Endodermal cell (in vitro differentiated cells): Measurements from ENCODE around the gene NSFL1C. TPM values are rescaled to one million over a fixed set of nuclear protein-coding genes. Genes with fewer than 3 reads are reported as not detected.

Experiments
- DNase-seq: peaks from one replicate; pipeline ENCODE4 v3.0.0-alpha.2; 2017
- H3K27ac ChIP-seq: 2 replicates; pipeline ENCODE4 v1.5.1; 2013; ENCODE audit warnings: mild to moderate bottlenecking, low read depth, low read length, moderate library complexity
- H3K27me3 ChIP-seq: 2 replicates; pipeline ENCODE4 v1.6.1; 2013; ENCODE audit warnings: mild to moderate bottlenecking, low read length, moderate library complexity; ENCODE audit not compliant: insufficient read depth, control insufficient read depth, poor library complexity, severe bottlenecking
- H3K36me3 ChIP-seq: 2 replicates; pipeline ENCODE4 v1.7.0; 2013; ENCODE audit warnings: mild to moderate bottlenecking, low read length, moderate library complexity; ENCODE audit not compliant: control insufficient read depth, insufficient read depth
- H3K4me1 ChIP-seq: one replicate; pipeline ENCODE4 v1.7.0; 2013; ENCODE audit warnings: low read length; ENCODE audit not compliant: control insufficient read depth, insufficient read depth
- H3K4me3 ChIP-seq: 2 replicates; pipeline ENCODE4 v1.5.1; 2013; ENCODE audit warnings: mild to moderate bottlenecking, low read length, moderate library complexity
- H3K9ac ChIP-seq: 2 replicates; pipeline ENCODE4 v1.6.1; 2013; ENCODE audit warnings: mild to moderate bottlenecking, low read length, moderate library complexity; ENCODE audit not compliant: poor library complexity, severe bottlenecking; ENCODE audit errors: extremely low read depth
- H3K9me3 ChIP-seq: 2 replicates; pipeline ENCODE4 v1.6.1; 2013; ENCODE audit warnings: mild to moderate bottlenecking, low read length, moderate library complexity; ENCODE audit not compliant: control insufficient read depth
- H3K27ac Mint-ChIP-seq: 2 replicates; pipeline ENCODE4 v1.8.0; 2020; ENCODE audit warnings: mixed read lengths
- H3K27me3 Mint-ChIP-seq: 2 replicates; pipeline ENCODE4 v1.8.0; 2021; ENCODE audit warnings: mild to moderate bottlenecking, mixed read lengths; ENCODE audit not compliant: insufficient read depth
- H3K36me3 Mint-ChIP-seq: 2 replicates; pipeline ENCODE4 v1.8.0; 2020; ENCODE audit warnings: low read depth, mixed read lengths
- H3K4me1 Mint-ChIP-seq: 2 replicates; pipeline ENCODE4 v1.8.0; 2020; ENCODE audit warnings: mixed read lengths
- H3K4me3 Mint-ChIP-seq: 2 replicates; pipeline ENCODE4 v1.8.0; 2020; ENCODE audit warnings: mild to moderate bottlenecking, moderate library complexity, mixed read lengths
- H3K9me3 Mint-ChIP-seq: 2 replicates; pipeline ENCODE4 v1.8.0; 2020; ENCODE audit warnings: mild to moderate bottlenecking, mixed read lengths
- CTCF ChIP-seq: fragments of 200-600 bp; sonication (generic); conservative IDR thresholded peaks from 2 replicates; pipeline ENCODE4 v1.5.0; 2021; ENCODE audit warnings: antibody characterized with exemption, mild to moderate bottlenecking
- WGBS, 2 experiments: methylation state at CpG; one replicate each; pipeline versions ENCODE4 v1.1.5 to v1.1.7; 2013; ENCODE audit warnings: missing lambda C conversion rate in 2 of 2, mixed read lengths in 1 of 2; ENCODE audit not compliant: insufficient coverage in 1 of 2, insufficient read length in 1 of 2; 5-methylcytosine and 5-hydroxymethylcytosine counted together
- total RNA-seq, 2 donors: library from RNA; stranded (reverse); fragmentation: NEBNext Ultra II Directional in 1 of 2; extraction: Animal tissue kit (Norgen Biotek cat#: 25700) in 1 of 2; gene quantifications; 2 replicates in 1 of 2; 3 replicates in 1 of 2; pipeline ENCODE4 v1.2.1, GENCODE V29; 2021

NSFL1C gene
- total RNA-seq, 2 donors from 2014 or later, result 90.9 to 117 TPM

DNA sequence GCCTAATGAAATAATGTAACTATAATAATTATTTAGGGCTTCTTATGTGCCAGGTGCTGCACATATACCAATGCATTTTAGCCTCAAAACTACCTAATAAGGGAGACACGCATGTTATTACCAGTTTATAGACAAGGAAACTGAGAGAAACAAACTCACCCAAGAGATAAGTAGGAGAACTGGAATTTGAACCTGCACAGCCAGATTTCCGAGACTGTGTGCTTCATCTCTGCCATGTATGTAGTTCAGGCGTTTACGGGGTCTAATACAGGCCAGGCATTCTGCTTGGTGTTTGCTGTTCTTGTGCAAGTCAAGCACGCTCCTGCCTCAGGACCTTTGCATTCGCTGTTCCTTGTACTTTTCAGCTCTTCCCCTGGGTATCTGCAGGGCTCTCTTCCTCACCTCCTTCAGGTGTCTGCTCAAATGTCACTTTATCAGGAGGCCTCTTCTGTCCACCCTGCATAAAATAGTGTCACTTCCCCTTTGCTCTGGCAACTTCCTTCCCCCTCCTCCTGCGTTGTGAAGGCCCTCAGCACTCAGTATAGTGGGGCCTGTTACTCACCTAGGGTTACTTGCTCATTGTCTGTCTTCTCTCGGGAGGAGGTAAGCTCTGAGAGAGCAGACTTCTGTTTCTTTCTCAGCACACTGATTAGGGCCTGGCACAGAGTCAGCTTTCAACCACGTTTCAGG is 6.1 kb upstream of the NSFL1C start:
- 81 to 90% methylated on average over 7 to 9 of the region's 9 CpGs for WGBS, 2 experiments
- Mint-ChIP-seq H3K4me3 (no peak overlapping the region), H3K36me3 (no peaks in the 10 kb centered on the region), H3K4me1 (peaks cover 10% of the 10 kb centered on the region), H3K27me3 (peaks cover 6% of the 10 kb centered on the region), H3K27ac (no peak overlapping the region), H3K9me3 (no peaks in the 10 kb centered on the region)
- H3K27me3 ChIP-seq, result no peaks in the 10 kb centered on the region
- no peaks in the 10 kb centered on the region for H3K9me3 ChIP-seq
- H3K9ac ChIP-seq, result no peak overlapping the region
- peaks cover 4% of the 10 kb centered on the region for H3K4me1 ChIP-seq
- H3K4me3 ChIP-seq, result no peak overlapping the region
- no peaks in the 10 kb centered on the region for H3K36me3 ChIP-seq
- no peak for DNase-seq
- TF ChIP-seq CTCF, result no peak
- no peak overlapping the region for H3K27ac ChIP-seq

DNA sequence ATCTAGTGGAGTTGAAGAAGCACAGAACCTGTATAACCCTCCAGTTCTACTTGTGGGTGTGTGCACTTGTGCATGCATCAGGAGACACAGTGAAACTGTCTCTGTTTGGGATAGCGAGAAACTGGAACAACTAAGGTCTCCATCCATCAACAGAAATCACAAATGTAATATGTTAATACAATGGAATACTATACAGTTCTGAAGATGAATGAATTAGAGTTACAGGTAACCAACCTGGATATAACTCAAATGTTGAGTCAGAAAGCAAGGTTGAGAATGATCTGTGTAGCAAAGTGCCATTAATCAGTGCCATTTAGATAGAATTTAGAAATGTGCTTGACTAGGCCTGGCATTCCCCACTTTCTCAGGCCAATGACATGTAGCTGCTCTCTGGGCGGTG is 4.6 kb upstream of the NSFL1C start:
- no peak overlapping the region for H3K4me3 Mint-ChIP-seq
- H3K27ac Mint-ChIP-seq, result no peak overlapping the region
- peaks cover 18% of the 10 kb centered on the region for H3K4me1 Mint-ChIP-seq
- no peaks in the 10 kb centered on the region for H3K9me3 ChIP-seq
- H3K4me1 ChIP-seq, result peaks cover 7% of the 10 kb centered on the region
- H3K36me3 ChIP-seq, result no peaks in the 10 kb centered on the region
- no peak overlapping the region for H3K9ac ChIP-seq
- H3K4me3 ChIP-seq, result no peak overlapping the region
- TF ChIP-seq CTCF, result no peak
- no peaks in the 10 kb centered on the region for H3K36me3 Mint-ChIP-seq
- H3K27me3 ChIP-seq, result no peaks in the 10 kb centered on the region
- no peak overlapping the region for H3K27ac ChIP-seq
- peaks cover 7% of the 10 kb centered on the region for H3K27me3 Mint-ChIP-seq
- no peak for DNase-seq
- WGBS, 2 experiments, result 100% methylated on average over 1 to 2 of the region's 2 CpGs
- H3K9me3 Mint-ChIP-seq, result no peaks in the 10 kb centered on the region

- Histone ChIP-seq H3K4me1 (peaks cover 6% of the 10 kb centered on the region), H3K27ac (no peak overlapping the region), H3K27me3 (no peaks in the 10 kb centered on the region), H3K9ac (no peak overlapping the region), H3K4me3 (no peak overlapping the region), H3K36me3 (peaks cover 3% of the 10 kb centered on the region), H3K9me3 (no peaks in the 10 kb centered on the region)
- WGBS, 2 experiments, result 43 to 44% methylated on average over 11 of the region's 11 CpGs
- peak; percentile 95 for DNase-seq
- peaks cover 7% of the 10 kb centered on the region for H3K27me3 Mint-ChIP-seq
- H3K27ac Mint-ChIP-seq, result peak overlapping the region; percentile 26
- H3K9me3 Mint-ChIP-seq, result no peaks in the 10 kb centered on the region
- TF ChIP-seq CTCF, result peak; percentile 92
- no peak overlapping the region for H3K4me3 Mint-ChIP-seq
- peaks cover 3% of the 10 kb centered on the region for H3K36me3 Mint-ChIP-seq
- H3K4me1 Mint-ChIP-seq, result peaks cover 22% of the 10 kb centered on the region
Observed at GRCh38 chr20:1469925-1470571, 3.4 kb upstream of the NSFL1C start.
